PC-9 (cell line): ENCODE measurements around the gene SCT.

Experiments
- EZH2 ChIP-seq: fragments of 200-600 bp; sonication (generic); IDR thresholded peaks from 2 replicates; pipeline ENCODE4 v1.8.0; 2017; ENCODE audit warnings: antibody characterized with exemption, low read depth
- TF ChIP-seq, protein P1 (sequence below): fragments of 200-600 bp; sonication (generic); conservative IDR thresholded peaks from 2 replicates; pipeline ENCODE4 v1.6.1; 2017; ENCODE audit warnings: mixed run types, antibody characterized with exemption, mild to moderate bottlenecking, moderate library complexity

DNA sequence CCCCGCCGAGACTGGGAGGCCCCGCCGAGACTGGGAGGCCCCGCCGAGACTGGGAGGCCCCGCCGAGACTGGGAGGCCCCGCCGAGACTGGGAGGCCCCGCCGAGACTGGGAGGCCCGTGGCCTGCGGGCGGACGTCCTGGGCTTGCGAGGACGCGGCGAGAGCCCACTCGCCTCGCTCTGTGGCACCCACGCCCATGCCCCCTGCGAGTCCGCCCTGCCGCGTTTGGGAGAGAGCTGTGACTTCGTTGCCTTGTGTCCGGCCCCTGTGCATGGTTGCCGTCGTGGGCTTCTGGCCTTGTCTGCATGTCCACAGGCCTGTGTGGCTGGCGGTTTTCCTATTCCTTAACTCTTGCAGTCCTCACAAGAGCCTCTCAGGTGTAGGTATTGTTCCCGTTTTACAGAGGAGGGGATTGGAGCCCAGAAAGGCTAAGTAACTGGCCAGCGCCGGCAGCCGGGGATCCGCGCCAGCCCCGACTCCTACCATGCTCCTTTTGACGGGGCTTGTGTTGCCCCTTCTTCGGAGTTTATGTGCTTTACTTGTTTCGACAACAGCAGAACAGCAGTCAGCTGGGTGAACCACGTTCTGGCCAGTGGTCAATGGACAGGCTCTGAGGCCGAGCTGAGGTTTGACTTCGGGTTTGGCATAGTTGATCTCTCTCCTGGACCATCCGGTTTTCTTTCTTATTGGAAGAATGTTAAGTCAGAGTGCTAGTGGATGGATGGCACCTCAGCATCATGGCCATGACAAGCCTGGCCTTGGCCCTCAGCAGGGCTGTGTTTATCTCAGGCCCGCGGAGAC is 50.0 kb downstream of the SCT start:
- TF ChIP-seq EZH2: no peak
- TF ChIP-seq, protein P1, sequence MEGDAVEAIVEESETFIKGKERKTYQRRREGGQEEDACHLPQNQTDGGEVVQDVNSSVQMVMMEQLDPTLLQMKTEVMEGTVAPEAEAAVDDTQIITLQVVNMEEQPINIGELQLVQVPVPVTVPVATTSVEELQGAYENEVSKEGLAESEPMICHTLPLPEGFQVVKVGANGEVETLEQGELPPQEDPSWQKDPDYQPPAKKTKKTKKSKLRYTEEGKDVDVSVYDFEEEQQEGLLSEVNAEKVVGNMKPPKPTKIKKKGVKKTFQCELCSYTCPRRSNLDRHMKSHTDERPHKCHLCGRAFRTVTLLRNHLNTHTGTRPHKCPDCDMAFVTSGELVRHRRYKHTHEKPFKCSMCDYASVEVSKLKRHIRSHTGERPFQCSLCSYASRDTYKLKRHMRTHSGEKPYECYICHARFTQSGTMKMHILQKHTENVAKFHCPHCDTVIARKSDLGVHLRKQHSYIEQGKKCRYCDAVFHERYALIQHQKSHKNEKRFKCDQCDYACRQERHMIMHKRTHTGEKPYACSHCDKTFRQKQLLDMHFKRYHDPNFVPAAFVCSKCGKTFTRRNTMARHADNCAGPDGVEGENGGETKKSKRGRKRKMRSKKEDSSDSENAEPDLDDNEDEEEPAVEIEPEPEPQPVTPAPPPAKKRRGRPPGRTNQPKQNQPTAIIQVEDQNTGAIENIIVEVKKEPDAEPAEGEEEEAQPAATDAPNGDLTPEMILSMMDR: no peak
